Effector memory CD4-positive, alpha-beta T cell (primary cell): ENCODE measurements around the gene VAMP4.

ENCODE experiments used
- DNase-seq, 3 donors: peaks; one replicate each; pipeline ENCODE4 v3.0.0-alpha.2; 2020
- H3K27ac ChIP-seq: 2 replicates; pipeline ENCODE4 v1.7.0; 2013; ENCODE audit warnings: mild to moderate bottlenecking, low read length, moderate library complexity; ENCODE audit not compliant: insufficient read depth, poor library complexity, severe bottlenecking
- H3K27me3 ChIP-seq: replicated peaks from 2 replicates; pipeline ENCODE4 v1.7.0; 2013; ENCODE audit warnings: mild to moderate bottlenecking, low read length; ENCODE audit not compliant: insufficient read depth, control insufficient read depth, poor library complexity, severe bottlenecking
- H3K36me3 ChIP-seq: 2 replicates; pipeline ENCODE4 v1.7.0; 2013; ENCODE audit warnings: mild to moderate bottlenecking, low read length, moderate library complexity; ENCODE audit not compliant: control insufficient read depth, insufficient read depth
- H3K4me1 ChIP-seq: 2 replicates; pipeline ENCODE4 v1.7.0; 2013; ENCODE audit warnings: low read length, mild to moderate bottlenecking; ENCODE audit not compliant: control insufficient read depth, insufficient read depth, poor library complexity, severe bottlenecking
- H3K4me3 ChIP-seq: 2 replicates; pipeline ENCODE4 v1.7.0; 2013; ENCODE audit warnings: low read length, low read depth, mild to moderate bottlenecking; ENCODE audit not compliant: insufficient read depth, poor library complexity, severe bottlenecking
- H3K9me3 ChIP-seq: 2 replicates; pipeline ENCODE4 v1.7.0; 2013; ENCODE audit warnings: mild to moderate bottlenecking, low read length, moderate library complexity; ENCODE audit not compliant: control insufficient read depth

VAMP4 gene

GRCh38 chr1:171780583-171781175, 38.8 kb upstream of the VAMP4 start:
- DNase-seq, result no peak
- Histone ChIP-seq H3K36me3 (peaks cover 3% of the 10 kb centered on the region), H3K9me3 (no peaks in the 10 kb centered on the region), H3K27me3 (no peaks in the 10 kb centered on the region), H3K4me1 (peaks cover 17% of the 10 kb centered on the region), H3K4me3 (peak overlapping the region; percentile 13), H3K27ac (peak overlapping the region; percentile 55)

- Histone ChIP-seq H3K36me3 (no peaks in the 10 kb centered on the region), H3K4me3 (no peak overlapping the region), H3K4me1 (no peaks in the 10 kb centered on the region), H3K9me3 (no peaks in the 10 kb centered on the region), H3K27me3 (no peaks in the 10 kb centered on the region), H3K27ac (no peak overlapping the region)
- DNase-seq, result no peak
These were observed 30.4 kb upstream of the VAMP4 start for GRCh38 chr1:171772312-171772711.

GRCh38 chr1:171769754-171770153, 27.9 kb upstream of the VAMP4 start:
- no peak overlapping the region for H3K4me3 ChIP-seq
- H3K9me3 ChIP-seq, result no peaks in the 10 kb centered on the region

GRCh38 chr1:171769171-171769570, 27.3 kb upstream of the VAMP4 start:
- Histone ChIP-seq H3K4me1 (no peaks in the 10 kb centered on the region), H3K9me3 (no peaks in the 10 kb centered on the region), H3K27ac (no peak overlapping the region), H3K36me3 (no peaks in the 10 kb centered on the region), H3K4me3 (no peak overlapping the region), H3K27me3 (no peaks in the 10 kb centered on the region)
- no peak for DNase-seq

More at GRCh38 chr1:171769754-171770153, 27.9 kb upstream of the VAMP4 start:
- Histone ChIP-seq H3K27me3 (no peaks in the 10 kb centered on the region), H3K36me3 (no peaks in the 10 kb centered on the region), H3K27ac (no peak overlapping the region), H3K4me1 (no peaks in the 10 kb centered on the region)
- no peak for DNase-seq

- Histone ChIP-seq H3K27me3 (peaks cover 4% of the 10 kb centered on the region), H3K27ac (no peak overlapping the region), H3K9me3 (no peaks in the 10 kb centered on the region), H3K36me3 (no peaks in the 10 kb centered on the region), H3K4me1 (no peaks in the 10 kb centered on the region), H3K4me3 (no peak overlapping the region)
- no peak for DNase-seq
These were observed 21.9 kb upstream of the VAMP4 start for GRCh38 chr1:171763764-171764163.

GRCh38 chr1:171762143-171762563, 20.3 kb upstream of the VAMP4 start:
- H3K4me1 ChIP-seq, result no peaks in the 10 kb centered on the region
- DNase-seq, result no peak
- H3K9me3 ChIP-seq, result no peaks in the 10 kb centered on the region
- H3K27me3 ChIP-seq, result peaks cover 6% of the 10 kb centered on the region
- no peak overlapping the region for H3K27ac ChIP-seq
- no peak overlapping the region for H3K4me3 ChIP-seq
- no peaks in the 10 kb centered on the region for H3K36me3 ChIP-seq

GRCh38 chr1:171758011-171758410, 16.1 kb upstream of the VAMP4 start:
- H3K9me3 ChIP-seq, result no peaks in the 10 kb centered on the region
- peaks cover 7% of the 10 kb centered on the region for H3K27me3 ChIP-seq
- no peaks in the 10 kb centered on the region for H3K4me1 ChIP-seq
- H3K36me3 ChIP-seq, result no peaks in the 10 kb centered on the region
- H3K27ac ChIP-seq, result no peak overlapping the region
- DNase-seq, result no peak
- H3K4me3 ChIP-seq, result no peak overlapping the region

- no peak for DNase-seq
- H3K4me1 ChIP-seq, result no peaks in the 10 kb centered on the region
- H3K9me3 ChIP-seq, result no peaks in the 10 kb centered on the region
- H3K27me3 ChIP-seq, result peaks cover 3% of the 10 kb centered on the region
- no peak overlapping the region for H3K27ac ChIP-seq
- H3K4me3 ChIP-seq, result no peak overlapping the region
- no peaks in the 10 kb centered on the region for H3K36me3 ChIP-seq
These were observed 15.0 kb upstream of the VAMP4 start for GRCh38 chr1:171756856-171757255.

- Histone ChIP-seq H3K9me3 (no peaks in the 10 kb centered on the region), H3K27me3 (peaks cover 3% of the 10 kb centered on the region), H3K27ac (no peak overlapping the region), H3K36me3 (no peaks in the 10 kb centered on the region), H3K4me1 (no peaks in the 10 kb centered on the region), H3K4me3 (no peak overlapping the region)
- no peak for DNase-seq
These were observed 13.1 kb upstream of the VAMP4 start for GRCh38 chr1:171754971-171755370.

- Histone ChIP-seq H3K27ac (no peak overlapping the region), H3K27me3 (peaks cover 3% of the 10 kb centered on the region), H3K36me3 (no peaks in the 10 kb centered on the region), H3K9me3 (no peaks in the 10 kb centered on the region), H3K4me3 (no peak overlapping the region), H3K4me1 (no peaks in the 10 kb centered on the region)
- DNase-seq, result no peak
These were observed 12.5 kb upstream of the VAMP4 start for GRCh38 chr1:171754353-171754705.
